Tongue (tissue), 2 donors: ENCODE measurements around the gene LAMTOR4. TPM values are rescaled to one million over a fixed set of nuclear protein-coding genes. Genes with fewer than 3 reads are reported as not detected.
"Not testable (repeated sequence)": the region's sequence is repeated elsewhere in the genome, so short reads cannot be mapped to it uniquely, and the experiment has no call there.

Experiments
- DNase-seq: peaks from one replicate; pipeline ENCODE4 v3.0.0-alpha.2; 2015
- total RNA-seq: library from RNA; depleted of rRNA; stranded (reverse); fragments of >200 nt; gene quantifications from one replicate; pipeline ENCODE4 v1.2.3, GENCODE V29; 2014

Gene LAMTOR4
- total RNA-seq, 1 donor from 2014 or later, result 57.7 TPM

- peak; percentile 32 for DNase-seq
Observed at GRCh38 chr7:100171087-100171681, 22.5 kb downstream of the LAMTOR4 start.

DNA sequence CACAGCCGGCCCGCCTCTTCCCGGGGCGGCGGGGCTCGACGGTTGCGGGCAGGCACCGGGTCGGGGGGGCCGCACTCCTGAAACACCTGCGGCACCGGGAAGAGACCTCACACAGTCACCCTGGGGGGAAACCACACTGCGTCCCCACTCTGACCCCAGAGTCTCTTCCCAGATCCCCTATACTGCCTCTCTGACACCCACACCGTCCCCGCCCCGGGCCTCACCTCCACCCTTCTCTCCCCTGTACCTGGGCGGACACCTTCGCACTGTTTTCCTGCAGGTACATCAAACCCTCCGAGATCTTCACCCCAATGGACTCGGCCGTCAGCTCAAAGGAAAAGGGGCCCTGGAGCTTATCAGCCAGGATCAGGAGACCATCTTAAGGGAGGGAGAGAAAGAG lies 23.1 kb downstream of the LAMTOR4 start:
- DNase-seq, result no peak

GRCh38 chr7:100173806-100174495 lies 25.2 kb downstream of the LAMTOR4 start:
- no peak for DNase-seq

DNA sequence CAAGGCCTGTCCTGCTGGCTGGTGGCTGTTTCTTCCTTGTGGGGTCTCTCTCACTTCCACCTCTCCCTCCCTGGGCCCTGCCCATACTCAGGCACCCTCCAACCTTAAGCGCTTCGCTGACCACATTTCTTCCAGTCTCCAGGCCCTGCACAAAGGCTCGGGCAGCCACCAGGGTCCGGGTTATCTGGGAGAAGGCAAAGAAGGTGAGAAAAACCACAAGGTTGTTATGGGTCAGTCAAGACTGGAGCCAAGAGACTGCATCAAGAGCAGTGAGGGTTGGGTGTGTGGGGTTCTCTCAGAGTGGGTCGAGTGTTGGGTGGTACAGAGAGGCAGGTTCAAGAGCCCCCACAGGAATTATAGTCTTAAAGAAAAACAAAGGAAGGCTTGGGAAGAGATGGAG lies 25.9 kb downstream of the LAMTOR4 start:
- no peak for DNase-seq

DNA sequence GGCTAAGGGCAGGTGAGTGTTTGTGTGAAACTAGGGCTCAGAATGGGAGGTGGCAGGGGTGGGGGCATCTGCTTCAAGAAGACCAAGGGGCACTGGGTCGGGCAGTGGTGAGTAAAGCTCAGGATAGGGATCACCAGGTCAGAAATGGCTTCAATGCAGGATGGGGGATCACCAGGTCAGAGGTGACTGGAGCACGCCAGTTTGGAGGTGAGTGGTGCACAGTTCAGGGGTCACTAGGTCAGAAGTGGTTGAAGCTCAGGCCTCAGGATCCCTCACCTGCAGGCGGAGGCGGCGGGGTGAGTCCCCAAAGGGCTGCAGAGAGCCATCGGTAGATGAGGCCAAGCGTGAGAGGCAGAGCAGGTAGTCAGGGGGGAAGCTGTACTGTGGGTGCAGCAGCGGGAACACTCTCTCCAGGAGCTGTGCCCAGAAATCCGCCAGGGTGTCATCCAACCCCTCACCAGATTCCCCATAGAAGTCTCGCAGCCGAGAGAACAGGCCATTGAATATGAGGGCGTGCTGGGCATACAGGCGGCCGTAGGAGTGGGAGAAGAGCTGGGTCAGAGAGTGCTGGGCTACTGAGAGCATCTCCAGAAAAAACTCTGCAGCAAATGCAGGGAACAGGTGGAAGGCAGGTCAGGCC lies 26.7 kb downstream of the LAMTOR4 start:
- no peak for DNase-seq

DNA sequence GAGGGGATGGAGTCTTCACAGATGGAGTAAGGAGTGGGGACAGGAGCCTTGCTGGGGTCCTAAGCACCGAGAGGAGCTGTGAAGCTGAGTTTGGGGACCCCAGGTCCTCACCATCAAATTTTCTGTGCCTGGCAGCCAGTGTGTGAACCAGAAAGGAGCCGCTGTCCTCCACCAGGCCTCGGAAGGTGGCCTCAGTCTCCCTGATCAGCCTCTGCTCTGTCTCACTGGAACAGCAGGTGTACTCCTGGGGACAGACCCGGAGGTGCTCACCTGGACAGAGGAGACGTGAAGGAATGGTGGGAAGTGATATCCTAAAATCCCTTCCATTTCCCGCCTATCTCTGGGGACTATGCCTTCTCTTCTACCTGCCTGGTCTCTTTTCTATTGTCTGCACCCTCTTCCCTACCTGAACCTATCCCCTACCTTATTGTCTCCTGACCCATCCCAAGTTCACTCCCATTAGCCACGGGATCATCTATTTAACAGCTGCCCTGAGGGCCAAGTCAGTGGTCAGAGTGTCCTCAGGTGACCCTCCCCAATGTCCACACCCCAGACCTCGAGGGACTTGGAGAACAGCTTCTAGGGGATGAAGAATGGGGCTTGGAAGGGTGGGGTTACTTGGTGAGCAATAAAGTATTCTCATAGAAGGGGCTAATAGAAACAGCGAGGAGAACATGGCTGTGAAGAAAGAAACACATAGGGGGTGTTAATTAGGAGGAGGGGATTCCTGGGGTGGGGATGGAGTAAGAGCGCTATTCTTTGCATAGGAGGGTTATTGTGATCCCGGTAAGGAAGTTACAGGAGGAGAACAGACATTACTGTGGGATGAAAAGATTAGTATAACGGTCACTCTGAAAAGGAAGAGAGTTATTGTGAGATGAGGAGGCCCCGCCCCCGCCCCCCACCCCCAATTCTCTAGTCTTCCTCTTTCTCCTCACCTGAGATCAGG lies 27.7 kb downstream of the LAMTOR4 start:
- no peak for DNase-seq

DNA sequence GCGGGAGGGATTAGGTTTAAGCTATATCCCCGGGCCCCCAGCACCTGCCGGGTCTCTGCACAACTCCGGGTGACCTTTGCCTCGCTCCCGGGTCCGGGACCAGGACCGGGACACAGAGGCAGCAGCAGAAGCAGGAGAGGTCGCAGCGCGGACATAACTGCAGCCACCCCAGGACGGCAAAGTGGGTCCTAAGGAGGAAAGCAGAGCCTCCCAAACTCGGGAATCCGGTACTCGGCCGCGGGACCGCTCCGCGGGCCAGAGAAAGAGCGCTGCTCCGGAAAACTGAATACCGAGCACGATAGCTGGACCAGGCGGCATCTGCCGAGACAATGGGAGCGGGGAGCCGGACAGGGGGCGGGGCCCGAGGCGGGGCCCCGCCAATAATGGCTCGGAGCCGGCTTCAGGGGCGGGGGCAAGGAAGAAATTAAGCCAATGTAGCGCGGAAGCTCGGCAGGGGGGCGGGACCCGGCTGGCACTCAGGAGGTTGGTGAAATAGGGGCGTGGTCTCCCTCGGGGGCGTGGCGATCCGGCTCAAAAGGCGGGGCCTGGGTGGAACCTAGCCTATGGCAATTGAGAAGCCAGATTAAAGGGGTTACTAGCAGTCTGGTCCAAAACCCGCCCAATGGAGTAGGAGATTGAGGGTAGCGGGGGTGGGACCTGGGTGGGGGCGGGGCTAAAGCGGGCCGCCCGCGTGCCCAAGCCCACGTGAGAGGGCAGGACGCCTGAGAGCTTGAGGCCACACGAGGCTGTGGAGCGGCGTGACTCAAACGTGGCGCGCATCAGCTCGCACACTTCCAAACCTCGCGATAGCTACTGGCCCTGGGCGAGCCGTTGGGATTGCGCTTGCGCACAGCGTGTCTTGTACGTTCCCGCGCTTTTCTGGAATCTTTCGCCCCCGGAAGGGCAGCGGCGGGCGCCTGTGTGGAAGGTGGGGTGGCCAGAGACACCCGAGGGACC lies 28.6 kb downstream of the LAMTOR4 start, which contains the start of the genes GPC2 and STAG3:
Gene GPC2, minus strand, starts transcription at position 337 of the 957 bp plus-strand sequence. Its CDS starts 182 bp downstream, at position 155.
Gene STAG3, plus strand, starts transcription at position 874 of the 957 bp plus-strand sequence. CDS start 2,639 bp downstream, outside the sequence.
- peak; percentile 98 for DNase-seq

- not testable (repeated sequence) for DNase-seq
Observed at GRCh38 chr7:100180084-100180483, 31.4 kb downstream of the LAMTOR4 start.

DNA sequence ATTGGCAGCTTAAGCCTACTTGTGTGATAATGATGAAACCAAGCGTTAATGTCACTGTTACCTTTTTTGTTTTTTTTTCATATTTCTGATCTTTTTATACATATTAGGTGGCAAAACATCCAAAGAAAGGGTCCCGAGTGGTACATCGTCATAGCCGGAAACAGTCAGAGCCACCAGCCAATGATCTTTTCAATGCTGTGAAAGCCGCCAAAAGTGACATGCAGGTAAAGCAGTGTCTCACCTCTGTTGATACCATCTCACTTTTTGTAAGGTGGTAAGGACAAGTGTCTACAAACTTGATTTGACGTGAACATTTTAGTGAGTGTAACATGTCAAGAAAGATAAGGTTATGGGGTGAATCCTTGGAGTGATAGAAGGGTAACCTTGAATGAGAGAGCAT lies 33.9 kb downstream of the LAMTOR4 start:
- not testable (repeated sequence) for DNase-seq

GRCh38 chr7:100183090-100183489 lies 34.4 kb downstream of the LAMTOR4 start:
- DNase-seq, result not testable (repeated sequence)

- DNase-seq, result no peak
Observed at GRCh38 chr7:100185726-100186125, 37.0 kb downstream of the LAMTOR4 start.

DNA sequence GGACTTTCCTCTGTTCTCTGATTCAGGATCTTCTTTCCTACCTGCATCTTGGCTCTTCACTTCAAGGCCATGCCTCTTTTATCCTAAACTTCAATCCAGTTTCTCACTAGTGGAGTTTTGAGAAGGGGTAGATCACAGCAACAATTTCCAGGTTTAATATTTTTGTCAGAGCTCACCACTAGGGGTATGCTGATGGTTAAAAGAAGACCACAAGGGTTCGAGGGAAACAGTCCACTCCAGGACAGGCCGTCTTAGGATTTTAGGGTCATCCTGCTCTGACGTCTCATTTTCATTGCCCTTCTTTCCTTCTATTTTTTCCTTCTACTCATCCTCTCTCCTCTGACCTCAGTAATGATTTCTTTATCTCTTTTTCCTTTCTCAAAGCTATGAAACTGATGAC lies 40.3 kb downstream of the LAMTOR4 start:
- no peak for DNase-seq

DNA sequence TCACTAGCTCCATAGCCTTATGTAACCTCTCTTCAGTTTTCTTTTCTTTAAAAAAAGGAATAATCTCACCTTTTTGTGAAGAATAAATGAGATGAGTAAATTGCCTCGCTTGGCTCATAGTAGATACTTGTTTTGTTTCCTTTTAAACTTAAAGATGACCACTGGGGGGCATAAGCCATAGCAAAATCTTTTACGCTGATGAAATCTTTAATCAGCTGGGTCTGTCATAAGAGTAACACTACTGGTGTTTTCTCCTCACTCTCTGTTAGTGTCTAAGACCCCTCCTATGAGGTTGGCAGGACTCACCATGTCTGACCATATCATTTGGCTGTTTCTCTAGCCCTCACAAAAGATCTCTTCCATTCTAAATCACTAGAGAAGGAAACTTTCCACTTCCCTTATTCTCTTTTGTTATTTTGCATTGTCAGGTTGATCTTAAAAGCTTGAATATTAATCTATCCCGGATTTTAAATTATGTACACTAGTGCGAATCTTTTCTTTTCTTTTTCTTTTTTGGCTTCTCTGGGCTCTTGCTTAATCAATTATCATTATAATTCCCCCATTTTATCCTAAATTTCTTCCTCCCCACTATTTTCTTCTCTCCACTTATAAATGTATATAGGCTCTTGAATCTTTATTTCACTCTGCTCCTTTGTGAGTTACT lies 41.5 kb downstream of the LAMTOR4 start:
- peak; percentile 50 for DNase-seq

DNA sequence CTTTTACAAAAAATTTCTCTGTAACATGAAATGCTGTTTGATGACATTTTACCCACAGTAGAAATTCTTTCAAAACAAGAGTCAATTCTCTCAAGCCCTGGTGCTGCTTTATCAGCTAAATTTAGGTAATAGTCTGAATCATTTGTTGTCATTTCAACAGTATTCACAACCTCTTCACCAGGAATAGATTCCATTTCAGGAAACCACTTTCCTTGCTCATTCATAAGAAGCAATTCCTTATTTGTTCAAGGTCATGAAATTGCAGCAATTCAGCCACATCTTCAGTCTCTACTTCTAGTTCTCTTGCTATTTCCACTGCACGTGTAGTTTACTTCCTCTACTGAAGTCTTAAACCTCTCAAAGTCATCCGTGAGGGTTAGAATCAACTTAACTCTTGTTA lies 43.1 kb downstream of the LAMTOR4 start:
- no peak for DNase-seq

DNA sequence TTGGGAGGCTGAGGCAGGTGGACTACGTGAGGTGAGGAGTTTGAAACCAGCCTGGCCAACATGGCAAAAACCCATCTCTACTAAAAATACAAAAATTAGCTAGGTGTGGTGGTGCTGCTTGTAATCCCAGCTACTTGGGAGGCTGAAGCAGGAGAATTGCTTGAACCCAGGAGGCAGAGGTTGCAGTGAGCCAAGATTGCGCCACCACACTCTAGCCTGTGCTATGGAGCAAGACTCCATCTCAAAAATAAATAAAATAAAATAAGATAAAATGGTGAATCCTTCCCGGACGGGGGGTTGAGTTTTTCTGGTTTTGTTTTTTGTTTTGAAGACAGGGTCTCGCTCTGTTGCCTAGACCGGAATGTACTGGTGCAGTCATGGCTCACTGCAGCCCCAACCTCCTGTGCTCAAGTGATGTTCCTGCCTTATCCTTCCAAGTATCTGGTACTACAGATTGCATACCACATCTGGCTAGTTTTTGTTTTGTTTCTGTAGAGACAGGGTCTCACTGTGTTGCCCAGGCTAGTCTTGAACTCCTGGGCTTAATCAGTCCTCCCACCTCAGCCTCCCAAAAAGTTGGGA lies 43.7 kb downstream of the LAMTOR4 start:
- DNase-seq, result not testable (repeated sequence)

DNA sequence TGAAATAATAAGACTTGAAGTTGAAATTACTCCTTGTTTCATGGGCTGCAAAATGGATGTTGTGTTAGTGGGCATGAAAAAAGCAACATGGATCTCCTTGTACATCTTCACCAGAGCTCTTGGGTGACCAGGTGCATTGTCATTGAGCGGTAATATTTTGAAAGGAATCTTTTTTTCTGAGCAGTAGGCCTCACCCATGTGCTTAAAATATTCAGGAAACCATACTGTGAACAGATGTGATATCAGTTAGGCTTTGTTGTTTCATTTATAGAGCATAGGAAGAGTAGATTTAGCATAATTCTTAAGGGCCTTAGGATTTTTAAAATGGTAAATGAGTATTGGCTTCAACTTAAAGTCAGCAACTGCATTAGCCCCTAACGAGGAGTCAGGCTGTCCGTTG lies 44.3 kb downstream of the LAMTOR4 start:
- DNase-seq, result no peak

DNA sequence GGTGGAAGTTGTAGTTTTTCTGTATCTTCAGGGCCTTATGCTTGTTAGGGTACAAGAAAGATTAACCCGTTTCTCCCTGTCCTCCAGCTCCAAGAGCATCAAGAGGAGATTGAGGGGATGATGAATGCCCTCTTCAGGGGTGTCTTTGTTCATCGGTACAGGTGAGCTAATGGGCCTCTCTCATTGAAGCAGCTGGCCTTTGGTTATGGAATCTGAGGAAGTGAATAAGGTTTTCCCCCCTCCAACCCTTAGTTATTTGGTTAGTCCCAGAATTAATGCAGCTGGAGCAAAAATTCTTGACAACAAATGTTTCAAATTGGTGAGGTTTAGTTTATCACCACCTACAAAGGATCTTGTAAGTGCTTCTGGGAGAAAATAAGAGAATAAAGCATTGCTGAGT lies 46.5 kb downstream of the LAMTOR4 start:
- no peak for DNase-seq

DNA sequence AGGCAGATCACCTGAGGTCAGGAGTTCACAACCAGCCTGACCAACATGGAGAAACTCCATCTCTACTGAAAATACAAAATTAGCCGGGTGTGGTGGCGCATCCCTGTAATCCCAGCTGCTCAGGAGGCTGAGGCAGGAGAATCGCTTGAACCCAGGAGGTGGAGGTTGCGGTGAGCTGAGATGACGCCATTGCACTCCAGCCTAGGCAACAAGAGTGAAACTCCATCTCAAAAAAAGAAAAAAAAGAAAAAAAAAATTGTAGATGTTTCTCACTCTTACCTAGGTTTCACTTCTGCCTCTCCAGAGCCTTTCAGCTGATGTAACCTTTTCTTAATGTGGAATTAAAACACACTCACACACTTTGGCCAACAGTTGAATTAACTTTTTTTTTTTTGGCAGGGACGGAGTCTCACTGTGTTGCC lies 47.2 kb downstream of the LAMTOR4 start:
- DNase-seq, result not testable (repeated sequence)

DNA sequence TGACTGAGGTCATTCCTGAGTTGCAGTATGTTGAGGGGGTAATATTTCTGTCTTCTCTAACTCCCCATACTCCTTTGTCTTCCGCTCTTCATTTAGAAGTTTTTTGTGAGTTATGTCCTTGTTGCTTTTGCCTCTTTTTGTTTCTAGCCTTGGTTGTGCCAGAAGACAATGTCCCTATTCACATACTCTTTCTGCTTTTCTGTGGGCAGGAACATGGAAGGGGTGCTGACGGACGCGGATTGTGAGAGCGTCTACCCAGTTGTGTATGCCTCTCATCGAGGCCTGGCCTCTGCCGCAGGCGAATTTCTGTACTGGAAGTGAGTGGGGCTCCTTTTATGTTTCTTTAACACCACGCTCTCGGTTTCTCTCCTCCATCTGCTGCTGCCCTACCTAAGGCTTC lies 49.5 kb downstream of the LAMTOR4 start:
- DNase-seq, result no peak

GRCh38 chr7:100200693-100201092 lies 52.0 kb downstream of the LAMTOR4 start:
- DNase-seq, result no peak
